NCI-H345 (cell line): ENCODE data around the gene TMEM243.
"Not testable (repeated sequence)": the region's sequence is repeated elsewhere in the genome, so short reads cannot be mapped to it uniquely, and the experiment has no call there.

Experiments
- DNase-seq: peaks from one replicate; lab custom pipeline; 2025; lab: John Stamatoyannopoulos, UW

Gene TMEM243

GRCh38 chr7:87219545-87220025 lies at the start of gene TMEM243:
TSS of gene TMEM243 (minus strand) at chr7:87219732. CDS start at chr7:87219503, 229 bp downstream.
- DNase-seq, result peak; percentile 60

- DNase-seq, result no peak
Observed at GRCh38 chr7:87267239-87267900, 47.8 kb upstream of the TMEM243 start.

- no peak for DNase-seq
Observed at GRCh38 chr7:87263537-87263936, 44.0 kb upstream of the TMEM243 start.

- DNase-seq, result no peak
Observed at GRCh38 chr7:87253589-87254087, 34.1 kb upstream of the TMEM243 start.

- DNase-seq, result not testable (repeated sequence)
Observed at GRCh38 chr7:87245671-87246070, 26.1 kb upstream of the TMEM243 start.

- DNase-seq, result not testable (repeated sequence)
Observed at GRCh38 chr7:87238464-87239051, 19.0 kb upstream of the TMEM243 start.

GRCh38 chr7:87234949-87235348 lies 15.4 kb upstream of the TMEM243 start:
- no peak for DNase-seq

- DNase-seq, result no peak
Observed at GRCh38 chr7:87231711-87232110, 12.2 kb upstream of the TMEM243 start.

- DNase-seq, result no peak
Observed at GRCh38 chr7:87231258-87231657, 11.7 kb upstream of the TMEM243 start.

- no peak for DNase-seq
Observed at GRCh38 chr7:87226495-87226894, 7.0 kb upstream of the TMEM243 start.

- DNase-seq, result no peak
Observed at GRCh38 chr7:87225696-87226095, 6.2 kb upstream of the TMEM243 start.

- no peak for DNase-seq
Observed at GRCh38 chr7:87223666-87224065, 4.1 kb upstream of the TMEM243 start.

GRCh38 chr7:87220734-87221215 lies 1.2 kb upstream of the TMEM243 start:
- peak; percentile 29 for DNase-seq

- peak; percentile 84 for DNase-seq
Observed at GRCh38 chr7:87220026-87220733, 648 bp upstream of the TMEM243 start.

GRCh38 chr7:87218796-87219544 lies 562 bp downstream of the TMEM243 start:
- DNase-seq, result no peak

GRCh38 chr7:87217983-87218653 lies 1.4 kb downstream of the TMEM243 start:
- no peak for DNase-seq

GRCh38 chr7:87216701-87217508 lies 2.6 kb downstream of the TMEM243 start:
- DNase-seq, result no peak

GRCh38 chr7:87215046-87215445 lies 4.5 kb downstream of the TMEM243 start:
- no peak for DNase-seq

GRCh38 chr7:87213811-87214210 lies 5.7 kb downstream of the TMEM243 start:
- no peak for DNase-seq

GRCh38 chr7:87213252-87213651 lies 6.3 kb downstream of the TMEM243 start:
- no peak for DNase-seq

GRCh38 chr7:87212498-87212897 lies 7.0 kb downstream of the TMEM243 start:
- no peak for DNase-seq
